Mesothelial cell of epicardium (in vitro differentiated cells): ENCODE data around the gene CHAC1. TPM values are rescaled to one million over a fixed set of nuclear protein-coding genes. Genes with fewer than 3 reads are reported as not detected.

Experiments used
- DNase-seq, 2 experiments: peaks; one replicate each; pipeline ENCODE4 v3.0.0; 2021; ENCODE audit warnings: low spot score in 2 of 2; ENCODE audit not compliant: unreplicated experiment in 2 of 2
- H3K27ac Mint-ChIP-seq: 2 replicates; pipeline ENCODE4 v1.8.0; 2021; ENCODE audit warnings: mixed read lengths
- H3K27me3 Mint-ChIP-seq: 2 replicates; pipeline ENCODE4 v1.8.0; 2021; ENCODE audit warnings: low read depth, mixed read lengths
- H3K36me3 Mint-ChIP-seq: 2 replicates; pipeline ENCODE4 v1.8.0; 2021; ENCODE audit warnings: mixed read lengths
- H3K4me1 Mint-ChIP-seq: 2 replicates; pipeline ENCODE4 v1.8.0; 2021; ENCODE audit warnings: mixed read lengths
- H3K4me3 Mint-ChIP-seq: 2 replicates; pipeline ENCODE4 v1.8.0; 2021; ENCODE audit warnings: mild to moderate bottlenecking, moderate library complexity, mixed read lengths
- H3K9me3 Mint-ChIP-seq: 2 replicates; pipeline ENCODE4 v1.8.0; 2021; ENCODE audit warnings: mixed read lengths
- CTCF ChIP-seq: fragments of 200-600 bp; sonication (generic); IDR thresholded peaks from one replicate; pipeline ENCODE4 v1.5.0; 2021; ENCODE audit warnings: antibody characterized with exemption; ENCODE audit not compliant: unreplicated experiment
- total RNA-seq: library from RNA; stranded (reverse); gene quantifications from 3 replicates; pipeline ENCODE4 v1.2.1, GENCODE V29; 2021

Gene CHAC1
- total RNA-seq, 1 donor from 2014 or later, result 2.7 TPM

DNA sequence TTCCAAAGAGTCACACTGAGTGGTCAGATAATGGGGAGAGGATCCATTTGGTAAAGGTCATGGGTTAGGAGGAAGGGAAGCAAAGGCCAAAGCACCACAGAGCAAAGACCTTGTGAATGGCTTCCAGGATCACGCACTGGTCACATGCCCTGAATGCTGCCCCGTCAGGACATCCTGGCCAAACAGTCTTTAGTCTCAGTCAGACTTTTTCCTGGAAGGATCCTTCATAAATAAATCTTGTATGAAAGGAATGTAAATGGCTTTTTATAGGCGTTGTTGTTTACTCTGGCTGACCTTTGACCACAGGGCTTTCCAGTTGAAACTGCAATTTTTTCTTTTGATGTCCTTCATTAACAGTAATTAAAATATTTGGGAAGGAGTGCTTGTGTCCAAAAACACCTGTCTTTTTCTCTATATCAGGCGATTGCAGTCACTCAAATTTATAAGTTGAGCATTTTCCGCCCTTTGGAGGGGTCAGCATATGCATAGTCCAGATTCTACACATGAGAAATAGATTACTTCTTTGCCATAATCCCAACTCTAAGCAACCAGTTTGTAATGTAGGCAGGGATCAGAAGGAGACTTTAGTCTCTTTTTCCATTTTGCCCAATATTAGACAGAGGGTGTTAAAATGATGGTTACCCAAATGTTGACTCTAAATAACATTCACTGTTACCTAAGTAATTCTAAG is 48.4 kb downstream of the CHAC1 start:
- Mint-ChIP-seq H3K4me3 (no peak overlapping the region), H3K27ac (no peak overlapping the region), H3K9me3 (no peaks in the 10 kb centered on the region), H3K4me1 (no peaks in the 10 kb centered on the region), H3K36me3 (peaks cover 15% of the 10 kb centered on the region), H3K27me3 (no peaks in the 10 kb centered on the region)
- no peak for TF ChIP-seq CTCF
- DNase-seq, result no peak

DNA sequence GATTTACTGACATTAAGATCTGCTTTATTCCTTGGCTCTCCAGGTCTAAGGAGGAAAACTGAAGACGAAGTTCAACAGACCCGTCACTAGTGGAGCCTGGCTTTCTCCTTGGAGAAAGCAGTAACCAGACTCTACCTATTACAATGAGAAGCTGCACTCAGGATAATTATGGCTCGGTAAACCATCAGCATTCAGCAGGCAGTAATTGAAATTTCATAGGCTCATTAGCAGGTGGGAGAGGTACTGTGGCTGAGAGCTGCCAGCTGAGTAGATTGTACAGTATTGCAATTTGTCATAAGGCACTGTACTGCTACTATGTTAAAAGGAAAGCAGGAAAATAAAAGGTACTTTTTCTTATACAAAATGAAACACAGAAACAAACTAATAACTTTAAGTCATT is 51.2 kb downstream of the CHAC1 start:
- no peaks in the 10 kb centered on the region for H3K27me3 Mint-ChIP-seq
- H3K4me3 Mint-ChIP-seq, result no peak overlapping the region
- H3K27ac Mint-ChIP-seq, result no peak overlapping the region
- H3K9me3 Mint-ChIP-seq, result no peaks in the 10 kb centered on the region
- peaks cover 14% of the 10 kb centered on the region for H3K36me3 Mint-ChIP-seq
- no peaks in the 10 kb centered on the region for H3K4me1 Mint-ChIP-seq
- no peak for DNase-seq
- TF ChIP-seq CTCF, result no peak

Other genes starting within 250 kb of the CHAC1 start
- gene RMDN3, start 198.2 kb upstream of the CHAC1 start, total RNA-seq, result 25.1 to 29.3 TPM (median 26.9 TPM) in 3 replicates
- gene GCHFR, start 189.4 kb upstream of the CHAC1 start, total RNA-seq, result 12.6 to 15.8 TPM (median 14.4 TPM) in 3 replicates
- 0.44 to 0.47 TPM (median 0.45 TPM) in 3 replicates for gene C15orf62, start 183.5 kb upstream of the CHAC1 start, total RNA-seq
- gene ZFYVE19, start 146.4 kb upstream of the CHAC1 start, total RNA-seq, result 20.9 to 24.4 TPM (median 24.2 TPM) in 3 replicates
- gene DNAJC17, start 146.0 kb upstream of the CHAC1 start, total RNA-seq, result 36.4 to 44.3 TPM (median 41.2 TPM) in 3 replicates
- 0.63 to 1.7 TPM (median 1.2 TPM) in 3 replicates for gene PPP1R14D, start 124.8 kb upstream of the CHAC1 start, total RNA-seq
- gene SPINT1, start 109.4 kb upstream of the CHAC1 start, total RNA-seq, result 141 to 152 TPM (median 147 TPM) in 3 replicates
- 3.4 to 4.4 TPM (median 3.4 TPM) in 3 replicates for gene RHOV, start 79.2 kb upstream of the CHAC1 start, total RNA-seq
- 30.1 to 31.2 TPM (median 30.5 TPM) in 3 replicates for gene VPS18, start 59.0 kb upstream of the CHAC1 start, total RNA-seq
- 0.20 to 0.31 TPM (median 0.24 TPM) in 3 replicates for gene DLL4, start 24.1 kb upstream of the CHAC1 start, total RNA-seq
- 22.4 to 24.6 TPM (median 23.7 TPM) in 3 replicates for gene INO80, start 162.8 kb downstream of the CHAC1 start, total RNA-seq